ENCODE measurements around the gene TSTD2.

The TSTD2 gene

DNA sequence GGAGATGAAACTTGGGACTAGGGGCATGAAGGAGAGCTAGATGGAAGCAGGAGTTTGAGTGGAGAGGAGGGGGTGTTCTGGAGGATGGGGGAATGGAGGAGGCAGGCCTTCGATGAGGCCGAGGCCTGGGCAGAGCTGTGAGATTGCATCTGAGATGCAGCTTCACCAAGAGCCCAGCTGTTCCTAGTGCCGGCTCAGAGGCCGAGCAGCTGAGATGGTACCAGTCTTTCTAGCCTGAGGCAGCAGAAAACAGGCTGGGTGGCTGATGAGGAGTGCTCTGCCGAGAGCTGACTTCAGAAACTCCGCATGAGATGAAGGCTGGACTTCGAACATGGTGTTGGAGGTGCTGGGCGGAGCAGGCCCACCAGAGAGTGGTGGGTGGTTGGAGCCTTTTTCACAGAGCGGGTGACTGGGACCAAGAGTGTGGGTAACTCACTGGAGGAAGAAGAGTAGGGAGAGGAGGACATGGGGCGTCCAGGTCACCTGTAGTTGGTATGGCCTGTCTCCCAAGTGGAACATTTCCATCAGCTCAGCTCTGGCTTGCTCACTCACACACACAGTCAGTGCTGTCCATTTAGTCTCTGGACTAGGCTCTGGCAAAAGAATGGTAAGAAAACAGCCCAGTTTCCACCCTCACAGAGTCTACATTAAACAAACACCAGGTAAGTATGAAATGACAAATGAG, 77.0 kb downstream of the TSTD2 start:
- in situ Hi-C loops (cut with HindIII; ENCODE audit: low sequenced_read_pairs): no loop called here
- no peak overlapping the region for H3K4me3 ChIP-seq (ENCODE audit: low read depth, low read length)
- no peak for TF ChIP-seq CTCF (IDR thresholded peaks at IDR 0.05; ENCODE audit: low read depth, low read length, missing control alignments)
- DNase-seq (ENCODE audit: low read depth): no peak

DNA sequence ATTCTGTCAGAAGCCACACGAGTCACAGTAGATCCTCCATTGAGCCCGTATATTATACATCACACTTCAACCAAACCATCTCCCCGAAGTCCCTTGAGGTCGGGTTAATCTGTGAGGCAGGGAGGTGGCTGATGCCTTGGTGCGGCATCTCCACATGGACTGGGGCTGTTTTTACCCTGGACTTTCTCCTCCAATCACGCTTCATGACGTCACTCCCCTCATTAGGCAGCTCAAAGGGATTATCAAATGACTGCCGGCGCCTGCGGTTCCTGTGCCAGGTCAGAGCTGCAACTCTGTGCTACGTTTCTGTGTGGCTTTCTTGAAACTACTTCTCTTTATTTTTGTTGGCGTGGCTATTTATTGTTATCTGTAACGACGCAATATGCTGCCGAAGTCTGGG, 78.0 kb downstream of the TSTD2 start:
- no peak for TF ChIP-seq CTCF (IDR thresholded peaks at IDR 0.05; ENCODE audit: low read depth, low read length, missing control alignments)
- H3K4me3 ChIP-seq (ENCODE audit: low read depth, low read length): no peak overlapping the region
- DNase-seq (ENCODE audit: low read depth): no peak
- in situ Hi-C loops (cut with HindIII; ENCODE audit: low sequenced_read_pairs): no loop called here

GRCh38 chr9:97554566-97555075, 78.5 kb downstream of the TSTD2 start:
- no peak overlapping the region for H3K4me3 ChIP-seq (ENCODE audit: low read depth, low read length)
- DNase-seq (ENCODE audit: low read depth): no peak
- no peak for TF ChIP-seq CTCF (IDR thresholded peaks at IDR 0.05; ENCODE audit: low read depth, low read length, missing control alignments)
- in situ Hi-C loops (cut with HindIII; ENCODE audit: low sequenced_read_pairs): no loop called here

DNA sequence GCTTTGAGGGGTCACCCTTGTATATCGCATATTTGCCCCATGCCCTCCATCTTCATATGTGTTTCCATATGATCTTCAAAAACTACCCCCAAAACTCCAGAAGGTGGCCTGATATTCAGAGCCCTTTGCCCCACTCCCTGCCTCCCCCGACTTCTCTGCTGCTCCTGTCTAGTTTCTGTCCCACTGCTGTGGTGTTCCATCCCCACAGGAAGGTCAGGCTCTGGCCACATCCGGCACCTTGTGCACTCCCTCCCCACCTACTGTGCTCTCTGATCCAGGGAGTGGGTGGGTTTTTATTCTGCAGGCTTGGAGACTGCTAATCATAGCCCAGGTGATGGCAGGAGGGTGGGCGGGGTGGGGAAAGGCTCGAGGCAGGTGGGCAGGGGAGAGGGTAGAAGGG, 79.3 kb downstream of the TSTD2 start:
- no peak for DNase-seq (ENCODE audit: low read depth)
- H3K4me3 ChIP-seq (ENCODE audit: low read depth, low read length): no peak overlapping the region
- in situ Hi-C loops (cut with HindIII; ENCODE audit: low sequenced_read_pairs): no loop called here
- TF ChIP-seq CTCF (IDR thresholded peaks at IDR 0.05; ENCODE audit: low read depth, low read length, missing control alignments): no peak

- in situ Hi-C loops (cut with HindIII; ENCODE audit: low sequenced_read_pairs): no loop called here
- H3K4me3 ChIP-seq (ENCODE audit: low read depth, low read length): no peak overlapping the region
- DNase-seq (ENCODE audit: low read depth): no peak
- TF ChIP-seq CTCF (IDR thresholded peaks at IDR 0.05; ENCODE audit: low read depth, low read length, missing control alignments): no peak
Measured at GRCh38 chr9:97553141-97553540, 80.0 kb downstream of the TSTD2 start.

- no peak for TF ChIP-seq CTCF (IDR thresholded peaks at IDR 0.05; ENCODE audit: low read depth, low read length, missing control alignments)
- DNase-seq (ENCODE audit: low read depth): no peak
- in situ Hi-C loops (cut with HindIII; ENCODE audit: low sequenced_read_pairs): no loop called here
- H3K4me3 ChIP-seq (ENCODE audit: low read depth, low read length): no peak overlapping the region
Measured at GRCh38 chr9:97551308-97551707, 81.9 kb downstream of the TSTD2 start.

Measured in astrocyte of the cerebellum (primary cell).